Omental fat pad (tissue), 4 donors: Measurements from ENCODE around the gene SEMA4C. TPM values are rescaled to one million over a fixed set of nuclear protein-coding genes. Genes with fewer than 3 reads are reported as not detected.

Source experiments
- ATAC-seq: fragments of 150-250 bp; one replicate; pipeline ENCODE4 v1.9.1; 2016; ENCODE audit warnings: mild to moderate bottlenecking, moderate library complexity; ENCODE audit not compliant: low FRiP score
- DNase-seq: peaks from one replicate; pipeline ENCODE4 v3.0.0-alpha.2; 2019; ENCODE audit warnings: low spot score
- CTCF ChIP-seq, 3 donors: fragments of 450-650 bp; IDR thresholded peaks; one replicate each; pipeline ENCODE4 v1.5.1; 2016 to 2017; ENCODE audit warnings: antibody characterized with exemption in 3 of 3, mild to moderate bottlenecking in 3 of 3, moderate library complexity in 2 of 3
- total RNA-seq, 4 donors: library from RNA; depleted of rRNA; stranded (reverse); fragments of >200 nt; gene quantifications; one replicate each; pipeline ENCODE4 v1.1.0, GENCODE V29; 2016

Gene SEMA4C
- total RNA-seq, 4 donors from 2014 or later, result 19.7 to 40.4 (median 26.9) TPM

GRCh38 chr2:96878796-96879544, 9.1 kb upstream of the SEMA4C start:
- no peak for ATAC-seq
- no peak for TF ChIP-seq CTCF (IDR thresholded peaks at IDR 0.05)

DNA sequence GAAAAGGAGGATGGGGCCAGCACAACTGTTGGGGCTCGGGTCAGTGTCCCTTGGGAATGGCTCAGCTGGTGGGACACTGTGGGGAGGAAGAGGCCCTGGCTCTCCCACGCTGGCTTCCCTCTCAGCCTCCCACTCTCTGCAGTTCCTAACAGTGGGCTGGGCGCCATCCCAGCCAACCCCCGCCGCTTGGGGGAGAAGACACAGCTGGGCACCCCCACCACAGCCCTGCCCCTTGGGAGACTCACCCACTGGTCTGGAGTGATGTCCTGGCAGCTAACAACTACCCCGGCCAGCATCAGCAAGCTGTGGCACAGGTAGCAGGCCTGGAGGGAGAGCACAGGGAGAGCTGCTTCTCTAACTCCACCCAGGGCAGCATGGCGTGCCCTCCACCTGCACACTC, 8.3 kb upstream of the SEMA4C start:
- no peak for TF ChIP-seq CTCF (IDR thresholded peaks at IDR 0.05)
- DNase-seq, result no peak
- peak; percentile 12 for ATAC-seq

More at GRCh38 chr2:96878796-96879544, 9.1 kb upstream of the SEMA4C start:
- DNase-seq, result no peak

GRCh38 chr2:96877631-96878092, 7.8 kb upstream of the SEMA4C start:
- DNase-seq, result no peak
- TF ChIP-seq CTCF (IDR thresholded peaks at IDR 0.05), result no peak
- no peak for ATAC-seq

GRCh38 chr2:96877042-96877451, 7.2 kb upstream of the SEMA4C start:
- no peak for TF ChIP-seq CTCF (IDR thresholded peaks at IDR 0.05)
- DNase-seq (no peak), ATAC-seq (no peak)

DNA sequence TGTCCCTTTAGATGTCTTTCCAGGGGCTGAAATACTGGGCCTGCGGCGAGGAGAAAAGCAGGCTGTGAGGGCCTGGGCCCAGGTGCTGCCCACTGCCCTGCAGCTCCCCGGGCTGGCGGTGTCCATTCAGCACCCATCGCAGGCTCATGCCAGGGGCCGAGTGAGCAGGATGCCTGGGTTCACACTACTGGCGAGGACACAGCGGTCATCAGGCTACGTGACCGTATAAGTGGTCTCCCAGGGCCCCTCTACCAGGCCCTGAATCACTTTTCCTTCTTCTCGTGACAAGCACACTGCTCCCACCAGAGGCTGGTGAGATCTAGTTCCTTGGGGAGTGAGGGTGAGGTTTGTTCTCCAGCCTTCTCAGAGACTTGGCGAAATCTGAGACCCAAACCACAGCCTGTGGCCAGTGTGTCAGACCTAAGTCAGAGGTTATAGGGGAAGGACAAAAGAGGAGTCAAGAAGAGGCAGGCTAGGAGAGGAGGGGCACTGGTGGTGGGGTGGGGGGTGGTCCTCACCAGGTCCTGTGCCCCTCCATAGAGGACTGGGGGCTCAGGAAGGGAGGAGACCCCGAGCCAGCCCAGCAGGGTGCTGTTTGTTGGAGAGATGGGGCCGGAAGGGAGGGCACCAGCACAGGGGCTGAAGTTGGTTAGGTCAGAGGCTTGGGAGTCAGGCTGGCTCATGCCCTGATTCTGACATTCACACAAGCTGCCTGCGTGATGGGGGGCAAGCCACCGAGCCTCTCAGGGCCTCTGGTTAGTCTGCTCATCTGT, 6.6 kb upstream of the SEMA4C start:
- no peak for TF ChIP-seq CTCF (IDR thresholded peaks at IDR 0.05)
- DNase-seq (no peak), ATAC-seq (no peak)

DNA sequence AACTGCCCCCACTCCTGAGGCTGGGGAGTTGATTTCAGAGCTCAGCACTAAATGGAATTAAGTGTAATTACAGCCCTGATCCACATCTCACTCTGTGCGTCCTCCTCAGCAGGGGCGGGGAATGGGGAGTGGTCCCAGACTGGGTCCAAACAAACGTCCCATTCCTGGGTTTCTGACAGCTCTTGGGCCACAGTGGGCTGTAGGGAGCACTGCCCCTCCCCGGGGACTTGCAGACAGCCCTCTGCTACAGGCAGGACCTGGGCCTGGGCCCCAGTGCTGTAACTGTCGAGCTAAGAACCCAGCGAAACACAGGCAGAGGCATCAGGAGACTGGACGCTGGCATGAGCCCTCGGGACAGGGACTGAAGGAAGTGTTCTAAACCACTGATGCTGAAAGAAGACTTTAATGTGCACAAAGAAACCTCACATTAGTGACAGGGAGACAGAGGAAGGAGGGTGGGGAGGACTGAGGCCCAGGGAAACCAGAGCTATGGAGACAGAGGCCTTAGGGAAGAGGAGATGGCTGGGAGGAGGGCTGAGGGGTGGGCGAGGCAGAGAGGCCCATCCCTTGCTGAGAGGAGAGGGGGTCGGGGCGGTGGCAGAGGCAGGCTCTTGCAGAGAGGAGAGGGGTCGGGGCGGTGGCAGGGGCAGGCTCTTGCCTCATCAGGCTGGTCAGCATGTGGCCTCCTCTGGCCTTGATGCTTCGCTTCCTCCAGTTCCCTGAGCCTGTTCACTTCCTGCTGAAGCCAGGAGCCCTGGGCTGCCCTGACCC, 5.8 kb upstream of the SEMA4C start:
- ATAC-seq (no peak), DNase-seq (no peak)
- no peak for TF ChIP-seq CTCF (IDR thresholded peaks at IDR 0.05)
